SJSA1 (cell line): ENCODE results near the gene TPI1. TPM values are rescaled to one million over a fixed set of nuclear protein-coding genes. Genes with fewer than 3 reads are reported as not detected.

Experiments
- DNase-seq, 2 experiments: peaks; one replicate each; pipeline ENCODE4 v3.0.0-alpha.2; 2015 to 2020; ENCODE audit warnings: low spot score in 2 of 2, low read depth in 1 of 2
- H3K27ac ChIP-seq: fragments of 250-450 bp; sonication (Bioruptor Pico); 2 replicates; pipeline ENCODE4 v1.5.1; 2020; ENCODE audit warnings: mild to moderate bottlenecking, moderate library complexity
- H3K27me3 ChIP-seq: fragments of 250-450 bp; sonication (Bioruptor Pico); replicated peaks from 2 replicates; pipeline ENCODE4 v1.5.1; 2020; ENCODE audit warnings: mild to moderate bottlenecking, moderate library complexity
- H3K36me3 ChIP-seq: fragments of 250-450 bp; sonication (Bioruptor Pico); 2 replicates; pipeline ENCODE4 v1.5.1; 2020; ENCODE audit warnings: mild to moderate bottlenecking
- H3K4me1 ChIP-seq: fragments of 250-450 bp; sonication (Bioruptor Pico); replicated peaks from 2 replicates; pipeline ENCODE4 v1.6.1; 2021; ENCODE audit warnings: mild to moderate bottlenecking
- H3K4me3 ChIP-seq: fragments of 250-450 bp; sonication (Bioruptor Pico); 2 replicates; pipeline ENCODE4 v1.5.1; 2020; ENCODE audit warnings: mild to moderate bottlenecking
- H3K9me3 ChIP-seq: fragments of 250-450 bp; sonication (Bioruptor Pico); replicated peaks from 2 replicates; pipeline ENCODE4 v1.5.1; 2020; ENCODE audit warnings: mild to moderate bottlenecking
- total RNA-seq: library from RNA; depleted of rRNA; stranded (reverse); fragments of >200 nt; shearing (Covaris generic); gene quantifications from 2 replicates; pipeline ENCODE4 v1.2.3, GENCODE V29; 2014

Gene TPI1
- total RNA-seq, 1 experiment from 2014 or later = 1,911 TPM

- Histone ChIP-seq H3K27me3 (peaks cover 38% of the 10 kb centered on the region), H3K9me3 (peaks cover 5% of the 10 kb centered on the region), H3K36me3 (0 out of 2 replicates have a peak, but pooled peaks cover 3% of the 10 kb centered on the region), H3K27ac (no peak overlapping the region), H3K4me1 (peaks cover 9% of the 10 kb centered on the region), H3K4me3 (no peak overlapping the region)
- DNase-seq = no peak
Measured at GRCh38 chr12:6833189-6833890, 34.0 kb upstream of the TPI1 start.

- H3K9me3 ChIP-seq = no peaks in the 10 kb centered on the region; the same call in 1 of the 2 replicates
- H3K36me3 ChIP-seq = no peaks in the 10 kb centered on the region
- DNase-seq = no peak
- peaks cover under 1% of the 10 kb centered on the region; the same call in 1 of the 2 replicates for H3K4me1 ChIP-seq
- H3K27ac ChIP-seq = no peak overlapping the region
- H3K4me3 ChIP-seq = no peak overlapping the region
- peaks cover 35% of the 10 kb centered on the region for H3K27me3 ChIP-seq
Measured at GRCh38 chr12:6834254-6834653, 33.1 kb upstream of the TPI1 start.

GRCh38 chr12:6834873-6835272 is 32.5 kb upstream of the TPI1 start:
- Histone ChIP-seq H3K4me3 (no peak overlapping the region), H3K36me3 (no peaks in the 10 kb centered on the region), H3K9me3 (no peaks in the 10 kb centered on the region; the same call in 1 of the 2 replicates), H3K27ac (no peak overlapping the region), H3K27me3 (peaks cover 32% of the 10 kb centered on the region), H3K4me1 (no peaks in the 10 kb centered on the region)
- no peak for DNase-seq

GRCh38 chr12:6836851-6837250 is 30.5 kb upstream of the TPI1 start:
- Histone ChIP-seq H3K4me3 (no peak overlapping the region), H3K36me3 (no peaks in the 10 kb centered on the region)

GRCh38 chr12:6837370-6838060 is 29.8 kb upstream of the TPI1 start:
- no peaks in the 10 kb centered on the region for H3K36me3 ChIP-seq
- H3K27me3 ChIP-seq = peaks cover 15% of the 10 kb centered on the region
- no peak for DNase-seq

More at GRCh38 chr12:6836851-6837250, 30.5 kb upstream of the TPI1 start:
- Histone ChIP-seq H3K4me1 (no peaks in the 10 kb centered on the region), H3K9me3 (no peaks in the 10 kb centered on the region; the same call in 1 of the 2 replicates), H3K27me3 (peaks cover 21% of the 10 kb centered on the region), H3K27ac (no peak overlapping the region)
- no peak for DNase-seq

GRCh38 chr12:6838854-6839253 is 28.5 kb upstream of the TPI1 start:
- Histone ChIP-seq H3K36me3 (no peaks in the 10 kb centered on the region), H3K27me3 (peaks cover 15% of the 10 kb centered on the region), H3K4me3 (no peak overlapping the region), H3K27ac (no peak overlapping the region), H3K4me1 (no peaks in the 10 kb centered on the region), H3K9me3 (no peaks in the 10 kb centered on the region; the same call in 1 of the 2 replicates)
- DNase-seq = no peak

More at GRCh38 chr12:6837370-6838060, 29.8 kb upstream of the TPI1 start:
- Histone ChIP-seq H3K4me1 (no peaks in the 10 kb centered on the region), H3K27ac (no peak overlapping the region), H3K9me3 (no peaks in the 10 kb centered on the region; the same call in 1 of the 2 replicates), H3K4me3 (no peak overlapping the region)

- no peaks in the 10 kb centered on the region; the same call in 1 of the 2 replicates for H3K36me3 ChIP-seq
Measured at GRCh38 chr12:6839482-6840201, 27.7 kb upstream of the TPI1 start.

GRCh38 chr12:6840330-6840729 is 27.0 kb upstream of the TPI1 start:
- Histone ChIP-seq H3K9me3 (no peaks in the 10 kb centered on the region; the same call in 1 of the 2 replicates), H3K27ac (no peak overlapping the region), H3K27me3 (peaks cover 15% of the 10 kb centered on the region), H3K36me3 (peaks cover 7% of the 10 kb centered on the region), H3K4me1 (no peaks in the 10 kb centered on the region), H3K4me3 (no peak overlapping the region)
- DNase-seq = no peak

More at GRCh38 chr12:6839482-6840201, 27.7 kb upstream of the TPI1 start:
- Histone ChIP-seq H3K27me3 (peaks cover 15% of the 10 kb centered on the region), H3K4me3 (no peak overlapping the region), H3K27ac (no peak overlapping the region), H3K4me1 (no peaks in the 10 kb centered on the region), H3K9me3 (no peaks in the 10 kb centered on the region; the same call in 1 of the 2 replicates)
- DNase-seq = no peak

GRCh38 chr12:6840761-6841515 is 26.4 kb upstream of the TPI1 start, which contains the start of gene GNB3:
GNB3 (plus strand) TSS chr12:6840925; CDS start chr12:6841288, 363 bp downstream.
- Histone ChIP-seq H3K4me3 (no peak within 1 kb of the TSS), H3K27ac (no peak within 1 kb of the TSS), H3K9me3 (no peaks in the 10 kb centered on the region; the same call in 1 of the 2 replicates), H3K27me3 (peaks cover 15% of the 10 kb centered on the region), H3K36me3 (peaks cover 11% of the 10 kb centered on the region), H3K4me1 (no peaks in the 10 kb centered on the region)
- no peak for DNase-seq

- Histone ChIP-seq H3K4me1 (no peaks in the 10 kb centered on the region), H3K4me3 (no peak overlapping the region), H3K27me3 (peaks cover 12% of the 10 kb centered on the region; the same call in 1 of the 2 replicates), H3K36me3 (peaks cover 22% of the 10 kb centered on the region), H3K27ac (no peak overlapping the region), H3K9me3 (no peaks in the 10 kb centered on the region; the same call in 1 of the 2 replicates)
- no peak for DNase-seq
Measured at GRCh38 chr12:6842075-6842474, 25.3 kb upstream of the TPI1 start.

GRCh38 chr12:6843118-6843902 is 24.0 kb upstream of the TPI1 start:
- peak in 1 of 2 experiments; percentile 25 for DNase-seq
- Histone ChIP-seq H3K4me3 (no peak overlapping the region), H3K27me3 (peaks cover 10% of the 10 kb centered on the region; the same call in 1 of the 2 replicates), H3K9me3 (no peaks in the 10 kb centered on the region; the same call in 1 of the 2 replicates), H3K27ac (no peak overlapping the region), H3K36me3 (peaks cover 34% of the 10 kb centered on the region), H3K4me1 (no peaks in the 10 kb centered on the region)

GRCh38 chr12:6845395-6845794 is 21.9 kb upstream of the TPI1 start:
- Histone ChIP-seq H3K36me3 (peaks cover 55% of the 10 kb centered on the region), H3K4me3 (no peak overlapping the region)

More at GRCh38 chr12:6845395-6845794, 21.9 kb upstream of the TPI1 start:
- H3K4me1 ChIP-seq = peaks cover 6% of the 10 kb centered on the region
- no peaks in the 10 kb centered on the region; the same call in 1 of the 2 replicates for H3K27me3 ChIP-seq
- no peaks in the 10 kb centered on the region; the same call in 1 of the 2 replicates for H3K9me3 ChIP-seq
- no peak for DNase-seq
- no peak overlapping the region for H3K27ac ChIP-seq
